ENCODE measurements around the gene MTARC2.

MTARC2 gene

GRCh38 chr1:220828950-220829586 is 80.9 kb downstream of the MTARC2 start:
- H3K27ac Mint-ChIP-seq: no peak overlapping the region
- H3K4me1 Mint-ChIP-seq (ENCODE audit: low read depth): no peaks in the 10 kb centered on the region
- H3K36me3 Mint-ChIP-seq (ENCODE audit: low read depth): no peaks in the 10 kb centered on the region
- no peak overlapping the region for H3K4me3 Mint-ChIP-seq
- H3K9me3 Mint-ChIP-seq: no peaks in the 10 kb centered on the region
- H3K27me3 Mint-ChIP-seq (ENCODE audit: low read depth): no peaks in the 10 kb centered on the region

- H3K4me3 Mint-ChIP-seq: no peak overlapping the region
Measured at GRCh38 chr1:220833436-220833835, 85.3 kb downstream of the MTARC2 start.

More at GRCh38 chr1:220833436-220833835, 85.3 kb downstream of the MTARC2 start:
- Mint-ChIP-seq H3K27ac (no peak overlapping the region), H3K9me3 (no peaks in the 10 kb centered on the region), H3K36me3 (ENCODE audit: low read depth) (no peaks in the 10 kb centered on the region), H3K27me3 (ENCODE audit: low read depth) (no peaks in the 10 kb centered on the region), H3K4me1 (ENCODE audit: low read depth) (no peaks in the 10 kb centered on the region)

Data from T-helper 1 cell treated with Interleukin-12 subunit alpha and Interleukin-12 subunit beta and Interleukin-4 antibody, amounts not matched to agents 30 μg/mL and 1 μg/mL, for 36 hours (primary cell).